ENCODE data around the gene CWF19L1.
"Not testable (repeated sequence)": the region's sequence is repeated elsewhere in the genome, so short reads cannot be mapped to it uniquely, and the experiment has no call there.

- TF ChIP-seq, protein P1, sequence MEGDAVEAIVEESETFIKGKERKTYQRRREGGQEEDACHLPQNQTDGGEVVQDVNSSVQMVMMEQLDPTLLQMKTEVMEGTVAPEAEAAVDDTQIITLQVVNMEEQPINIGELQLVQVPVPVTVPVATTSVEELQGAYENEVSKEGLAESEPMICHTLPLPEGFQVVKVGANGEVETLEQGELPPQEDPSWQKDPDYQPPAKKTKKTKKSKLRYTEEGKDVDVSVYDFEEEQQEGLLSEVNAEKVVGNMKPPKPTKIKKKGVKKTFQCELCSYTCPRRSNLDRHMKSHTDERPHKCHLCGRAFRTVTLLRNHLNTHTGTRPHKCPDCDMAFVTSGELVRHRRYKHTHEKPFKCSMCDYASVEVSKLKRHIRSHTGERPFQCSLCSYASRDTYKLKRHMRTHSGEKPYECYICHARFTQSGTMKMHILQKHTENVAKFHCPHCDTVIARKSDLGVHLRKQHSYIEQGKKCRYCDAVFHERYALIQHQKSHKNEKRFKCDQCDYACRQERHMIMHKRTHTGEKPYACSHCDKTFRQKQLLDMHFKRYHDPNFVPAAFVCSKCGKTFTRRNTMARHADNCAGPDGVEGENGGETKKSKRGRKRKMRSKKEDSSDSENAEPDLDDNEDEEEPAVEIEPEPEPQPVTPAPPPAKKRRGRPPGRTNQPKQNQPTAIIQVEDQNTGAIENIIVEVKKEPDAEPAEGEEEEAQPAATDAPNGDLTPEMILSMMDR (conservative IDR thresholded peaks at IDR 0.05 in 1 of 2, IDR thresholded peaks at IDR 0.05 in 1 of 2; ENCODE audit: low read depth in 1 of 2, low read length in 2 of 2), result not testable (repeated sequence)
- TF ChIP-seq EZH2 (IDR thresholded peaks at IDR 0.05; ENCODE audit: low read length, missing control alignments), result not testable (repeated sequence)
Observed at GRCh38 chr10:100301123-100301522, 33.7 kb upstream of the CWF19L1 start.
